Endothelial cell of umbilical vein (primary cell): Measurements from ENCODE around the gene MS4A12.

Source experiments
- CTCF ChIP-seq, 2 donors: IDR thresholded peaks; 1 replicate in 1 of 2; 2 replicates in 1 of 2; pipeline ENCODE4 v1.5.1; 2011; ENCODE audit warnings: low read length in 2 of 2, mild to moderate bottlenecking in 2 of 2, moderate library complexity in 2 of 2, control low read depth in 1 of 2, inconsistent platforms in 1 of 2, low read depth in 1 of 2; ENCODE audit not compliant: insufficient read depth in 1 of 2; ENCODE audit errors: extremely low read depth in 1 of 2
- GATA2 ChIP-seq: IDR thresholded peaks from 2 replicates; pipeline ENCODE4 v1.7.0; 2011; ENCODE audit warnings: low read depth, mild to moderate bottlenecking, moderate library complexity, mixed read lengths, low read length; ENCODE audit not compliant: insufficient read length, insufficient read depth
- JUN ChIP-seq: IDR thresholded peaks from 2 replicates; pipeline ENCODE4 v1.6.1; 2011; ENCODE audit warnings: borderline replicate concordance, low read depth; ENCODE audit not compliant: insufficient read length, insufficient read depth
- POLR2A ChIP-seq: IDR thresholded peaks from 2 replicates; pipeline ENCODE4 v1.6.1; 2012; ENCODE audit warnings: low read depth, mild to moderate bottlenecking, control low read depth, low read length

GRCh38 chr11:60492488-60493009 lies at the start of gene MS4A12:
- TF ChIP-seq CTCF (IDR thresholded peaks at IDR 0.05; ENCODE audit: extremely low read depth in 1 of 2, insufficient read depth in 1 of 2, low read depth in 1 of 2, low read length in 2 of 2): no peak
- TF ChIP-seq JUN: no peak
- TF ChIP-seq POLR2A: no peak
- no peak for TF ChIP-seq GATA2
